Measurements from ENCODE around the gene TBC1D3D.
"Not testable (repeated sequence)": the region's sequence is repeated elsewhere in the genome, so short reads cannot be mapped to it uniquely, and the experiment has no call there.

TBC1D3D gene

GRCh38 chr17:38003676-38004075 lies at the start of gene TBC1D3D:
Gene TBC1D3D (plus strand): TSS chr17:38003976. CDS start chr17:38005561, 1,585 bp downstream.
- not testable (repeated sequence) for DNase-seq (ENCODE audit: extremely low read depth, low read depth)

- not testable (repeated sequence) for DNase-seq (ENCODE audit: extremely low read depth, low read depth)
Observed at GRCh38 chr17:37988960-37989359, 14.8 kb upstream of the TBC1D3D start, which contains the start of gene TBC1D3L. Gene TBC1D3L (minus strand): TSS chr17:37989060. CDS start chr17:37987520, 1,540 bp downstream.

All from AG09319 (cell line).